HK-2 (cell line): ENCODE measurements around the gene MORC2.

Experiments used
- DNase-seq: peaks from one replicate; pipeline ENCODE4 v3.0.0-alpha.2; 2018; ENCODE audit not compliant: unreplicated experiment

MORC2 gene

GRCh38 chr22:30921108-30921507 is 47.5 kb downstream of the MORC2 start:
- no peak for DNase-seq

GRCh38 chr22:30920407-30920806 is 48.2 kb downstream of the MORC2 start:
- peak; percentile 61 for DNase-seq

- no peak for DNase-seq
These were observed 48.6 kb downstream of the MORC2 start for GRCh38 chr22:30919973-30920372.

- DNase-seq: no peak
These were observed 49.8 kb downstream of the MORC2 start for GRCh38 chr22:30918761-30919160.

GRCh38 chr22:30910358-30910757 is 58.2 kb downstream of the MORC2 start:
- no peak for DNase-seq

- DNase-seq: no peak
These were observed 59.3 kb downstream of the MORC2 start for GRCh38 chr22:30909306-30909705.

- DNase-seq: no peak
These were observed 60.5 kb downstream of the MORC2 start for GRCh38 chr22:30908051-30908461.

- DNase-seq: no peak
These were observed 61.6 kb downstream of the MORC2 start for GRCh38 chr22:30906946-30907345.

- no peak for DNase-seq
These were observed 62.2 kb downstream of the MORC2 start for GRCh38 chr22:30906411-30906810.

- DNase-seq: no peak
These were observed 62.8 kb downstream of the MORC2 start for GRCh38 chr22:30905696-30906341.

GRCh38 chr22:30903876-30904460 is 64.6 kb downstream of the MORC2 start:
- DNase-seq: no peak

GRCh38 chr22:30902496-30903357 is 65.8 kb downstream of the MORC2 start:
- DNase-seq: no peak

- no peak for DNase-seq
These were observed 74.2 kb downstream of the MORC2 start for GRCh38 chr22:30894371-30894740.

GRCh38 chr22:30893434-30894370 is 74.9 kb downstream of the MORC2 start:
- no peak for DNase-seq

GRCh38 chr22:30892731-30893221 is 75.8 kb downstream of the MORC2 start:
- DNase-seq: no peak

- no peak for DNase-seq
These were observed 76.3 kb downstream of the MORC2 start for GRCh38 chr22:30892286-30892685.

GRCh38 chr22:30891781-30892180 is 76.8 kb downstream of the MORC2 start:
- no peak for DNase-seq

GRCh38 chr22:30891443-30891755 is 77.2 kb downstream of the MORC2 start:
- no peak for DNase-seq

GRCh38 chr22:30890686-30891442 is 77.7 kb downstream of the MORC2 start:
- DNase-seq: peak; percentile 19

GRCh38 chr22:30889996-30890480 is 78.5 kb downstream of the MORC2 start:
- no peak for DNase-seq
